Glomerular endothelial cell (primary cell): Measurements from ENCODE around the gene RSBN1L. TPM values are rescaled to one million over a fixed set of nuclear protein-coding genes. Genes with fewer than 3 reads are reported as not detected.
"Not testable (repeated sequence)": the region's sequence is repeated elsewhere in the genome, so short reads cannot be mapped to it uniquely, and the experiment has no call there.

Source experiments
- DNase-seq: peaks from one replicate; pipeline ENCODE4 v3.0.0-alpha.2; 2011; ENCODE audit warnings: low read depth, low spot score; ENCODE audit errors: extremely low read depth
- total RNA-seq: library from RNA; depleted of rRNA; stranded (reverse); fragments of >200 nt; gene quantifications from 2 replicates; pipeline ENCODE4 v1.2.3, GENCODE V29; 2015

The RSBN1L gene
- total RNA-seq, 1 donor from 2014 or later: 13.0 TPM

GRCh38 chr7:77687100-77687746, 9.0 kb upstream of the RSBN1L start:
- DNase-seq: no peak

GRCh38 chr7:77687747-77688144, 8.5 kb upstream of the RSBN1L start:
- no peak for DNase-seq

DNA sequence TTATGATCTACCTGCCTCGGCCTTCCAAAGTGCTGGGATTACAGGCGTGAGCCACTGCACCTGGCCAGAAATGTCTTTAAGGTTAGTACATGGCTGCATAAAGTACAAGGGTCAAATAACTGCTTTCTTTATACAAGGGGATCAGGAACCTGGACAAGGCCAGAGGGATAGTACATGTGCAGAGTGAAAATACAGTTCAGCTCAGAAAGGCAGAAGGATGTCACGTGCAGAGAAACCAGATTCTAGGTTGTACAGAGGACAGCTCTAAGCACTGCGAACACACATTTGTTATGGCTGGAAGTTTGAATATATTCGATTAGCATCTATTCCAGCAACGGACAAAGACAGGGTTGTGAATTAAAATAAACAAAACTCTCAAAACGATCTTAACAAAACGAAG, 6.0 kb upstream of the RSBN1L start:
- DNase-seq: no peak

- DNase-seq: no peak
Measured at GRCh38 chr7:77691892-77692491, 4.3 kb upstream of the RSBN1L start.

GRCh38 chr7:77693830-77694583, 2.3 kb upstream of the RSBN1L start:
- DNase-seq: no peak

DNA sequence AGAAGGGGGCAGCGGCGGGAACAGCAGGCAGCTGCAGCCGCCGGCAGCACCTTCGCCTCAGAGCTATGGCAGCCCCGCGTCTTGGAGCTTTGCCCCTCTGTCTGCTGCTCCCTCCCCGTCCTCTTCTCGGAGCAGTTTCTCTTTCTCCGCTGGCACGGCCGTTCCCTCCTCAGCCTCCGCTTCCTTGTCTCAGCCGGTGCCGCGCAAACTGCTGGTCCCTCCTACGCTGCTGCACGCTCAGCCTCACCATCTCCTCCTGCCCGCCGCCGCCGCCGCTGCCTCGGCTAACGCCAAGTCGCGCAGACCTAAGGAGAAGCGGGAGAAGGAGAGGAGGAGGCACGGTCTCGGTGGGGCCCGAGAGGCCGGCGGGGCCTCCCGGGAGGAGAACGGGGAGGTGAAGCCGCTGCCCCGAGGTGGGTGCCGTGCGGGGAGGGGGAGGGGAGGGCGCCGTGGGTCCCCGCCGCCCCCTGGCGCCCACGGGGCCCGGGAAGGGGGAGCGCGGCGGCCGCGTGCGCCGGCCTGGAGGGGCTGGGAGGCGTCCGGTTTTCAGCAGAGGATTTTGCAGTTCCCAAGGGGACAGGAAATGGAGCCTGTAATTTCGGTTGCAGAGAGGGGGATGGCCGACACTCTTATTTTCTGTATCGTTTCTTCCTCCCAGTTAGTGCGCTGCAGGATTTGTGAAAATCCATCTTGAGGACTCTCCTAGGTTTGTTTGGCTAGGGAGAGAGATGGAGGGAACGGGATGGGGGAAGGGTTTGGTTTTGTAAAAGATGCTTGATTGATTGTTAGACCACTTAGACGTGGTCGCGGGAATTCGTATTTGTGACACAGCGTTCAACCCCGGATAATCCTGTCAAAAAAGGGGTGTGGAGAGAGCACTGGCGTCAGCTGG, 630 bp downstream of the RSBN1L start:
- DNase-seq: peak; percentile 18

DNA sequence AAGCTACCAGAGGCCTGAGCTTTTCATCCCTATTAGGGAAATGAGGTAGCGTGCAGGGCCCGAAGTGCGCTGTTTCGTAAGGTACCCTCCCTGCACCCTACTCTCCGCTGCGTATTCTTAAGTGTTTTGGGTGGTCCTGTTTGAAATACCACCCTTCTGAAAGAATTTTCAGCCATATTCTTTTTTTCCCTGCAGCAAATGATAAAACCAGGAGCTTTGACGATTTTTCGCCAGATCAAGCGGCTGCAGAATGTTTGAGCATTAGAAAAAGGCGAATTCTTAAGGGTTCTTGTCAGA, 1.2 kb downstream of the RSBN1L start:
- DNase-seq: no peak

DNA sequence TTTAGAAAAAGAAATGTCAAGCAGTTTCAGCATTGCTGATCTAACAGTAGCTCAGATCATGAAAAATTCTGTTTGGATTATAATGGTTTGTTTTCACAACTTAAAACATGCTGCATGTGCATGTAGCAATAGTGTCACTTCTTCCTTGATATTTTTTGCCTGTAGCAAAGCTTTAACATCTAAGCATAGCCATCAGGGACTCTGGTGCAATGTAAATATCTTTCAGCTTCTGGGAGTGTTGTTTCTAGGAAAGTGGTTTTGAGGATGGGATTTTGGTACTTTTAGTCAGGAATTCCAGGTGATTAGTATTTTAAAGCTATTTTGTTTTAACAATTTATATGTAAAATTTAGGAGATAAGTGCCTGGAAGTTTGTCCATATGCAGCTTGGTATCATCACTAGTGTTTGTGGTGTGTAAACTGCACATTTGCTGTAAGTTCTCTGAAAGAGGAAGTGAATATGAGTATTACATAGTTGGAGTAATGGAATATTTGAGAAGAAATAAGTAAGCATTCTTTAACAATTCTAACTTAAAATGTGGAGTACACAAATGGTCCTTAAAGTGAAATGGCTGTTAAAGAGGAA, 1.9 kb downstream of the RSBN1L start:
- no peak for DNase-seq

GRCh38 chr7:77699056-77699455, 2.8 kb downstream of the RSBN1L start:
- no peak for DNase-seq

GRCh38 chr7:77702513-77702912, 6.3 kb downstream of the RSBN1L start:
- DNase-seq: no peak

- no peak for DNase-seq
Measured at GRCh38 chr7:77702968-77703472, 6.8 kb downstream of the RSBN1L start.

- DNase-seq: not testable (repeated sequence)
Measured at GRCh38 chr7:77703669-77704068, 7.4 kb downstream of the RSBN1L start.

- no peak for DNase-seq
Measured at GRCh38 chr7:77707504-77707992, 11.3 kb downstream of the RSBN1L start.

DNA sequence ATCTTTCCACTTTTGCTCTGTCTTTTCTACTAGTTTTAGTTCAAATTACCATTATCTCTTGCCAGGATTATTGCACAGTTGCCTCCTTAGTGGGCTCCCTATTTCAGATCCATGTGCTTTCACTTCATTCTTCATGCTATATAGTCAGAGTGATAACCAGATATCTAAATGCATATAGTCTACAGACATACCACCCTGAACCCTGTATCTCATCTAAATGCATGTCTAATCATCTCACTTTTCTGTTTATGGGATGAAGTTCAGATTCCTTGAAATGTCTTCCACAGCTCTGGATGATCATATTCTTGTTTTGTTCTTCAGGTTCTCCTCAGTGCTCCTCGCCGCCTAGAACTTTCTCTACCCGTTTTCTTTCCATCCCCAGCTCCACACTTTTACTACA, 13.8 kb downstream of the RSBN1L start:
- no peak for DNase-seq

DNA sequence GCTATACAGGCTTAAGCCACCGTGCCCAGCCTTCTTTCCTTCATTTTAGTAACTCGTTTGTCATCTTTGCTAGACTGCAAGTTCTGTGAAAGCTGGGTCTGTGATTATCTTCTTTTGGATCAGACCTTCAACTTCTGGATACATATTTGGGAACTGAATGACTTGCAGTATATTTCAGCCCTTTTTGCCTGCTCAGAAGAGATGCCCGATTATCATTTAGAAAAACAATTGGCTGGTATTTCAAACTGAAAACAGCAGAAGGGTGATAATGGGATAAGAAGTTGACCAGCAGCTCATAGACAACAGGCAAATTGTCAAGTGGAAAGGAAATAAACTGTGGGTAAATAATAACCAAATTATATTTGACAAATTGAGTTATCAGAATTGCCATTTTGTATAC, 14.6 kb downstream of the RSBN1L start:
- DNase-seq: no peak

GRCh38 chr7:77714195-77714594, 17.9 kb downstream of the RSBN1L start:
- DNase-seq: no peak

- DNase-seq: not testable (repeated sequence)
Measured at GRCh38 chr7:77714931-77715330, 18.7 kb downstream of the RSBN1L start.

GRCh38 chr7:77716804-77717203, 20.5 kb downstream of the RSBN1L start:
- DNase-seq: no peak

- not testable (repeated sequence) for DNase-seq
Measured at GRCh38 chr7:77717566-77717965, 21.3 kb downstream of the RSBN1L start.

GRCh38 chr7:77727527-77727926, 31.3 kb downstream of the RSBN1L start:
- DNase-seq: no peak
